Osteocyte (in vitro differentiated cells): ENCODE measurements around the gene ZMIZ1. TPM values are rescaled to one million over a fixed set of nuclear protein-coding genes. Genes with fewer than 3 reads are reported as not detected.

Source experiments
- DNase-seq: peaks from one replicate; pipeline ENCODE4 v3.0.0; 2021; ENCODE audit warnings: mixed read lengths; ENCODE audit not compliant: unreplicated experiment; ENCODE audit errors: extremely low spot score
- H3K27ac Mint-ChIP-seq: one replicate; pipeline ENCODE4 v1.8.0; 2021; ENCODE audit warnings: mild to moderate bottlenecking, mixed read lengths; ENCODE audit not compliant: unreplicated experiment
- H3K27me3 Mint-ChIP-seq: one replicate; pipeline ENCODE4 v1.8.0; 2021; ENCODE audit warnings: mixed read lengths; ENCODE audit not compliant: unreplicated experiment
- H3K36me3 Mint-ChIP-seq: one replicate; pipeline ENCODE4 v1.8.0; 2021; ENCODE audit warnings: mixed read lengths; ENCODE audit not compliant: unreplicated experiment
- H3K4me1 Mint-ChIP-seq: one replicate; pipeline ENCODE4 v1.8.0; 2021; ENCODE audit warnings: mixed read lengths; ENCODE audit not compliant: unreplicated experiment
- H3K4me3 Mint-ChIP-seq: one replicate; pipeline ENCODE4 v1.8.0; 2021; ENCODE audit warnings: mild to moderate bottlenecking, moderate library complexity, mixed read lengths; ENCODE audit not compliant: unreplicated experiment
- H3K9me3 Mint-ChIP-seq: one replicate; pipeline ENCODE4 v1.8.0; 2021; ENCODE audit warnings: mixed read lengths; ENCODE audit not compliant: unreplicated experiment
- CTCF ChIP-seq: fragments of 200-600 bp; sonication (generic); IDR thresholded peaks from 2 replicates; pipeline ENCODE4 v1.5.0; 2021; ENCODE audit warnings: antibody characterized with exemption, mild to moderate bottlenecking, moderate library complexity
- total RNA-seq: library from RNA; stranded (reverse); gene quantifications from 2 replicates; pipeline ENCODE4 v1.2.1, GENCODE V29; 2021

Gene ZMIZ1
- total RNA-seq, 1 donor from 2014 or later, result 90.5 TPM

- Mint-ChIP-seq H3K27me3 (no peaks in the 10 kb centered on the region), H3K4me1 (peaks cover 81% of the 10 kb centered on the region), H3K36me3 (peaks cover 13% of the 10 kb centered on the region), H3K9me3 (no peaks in the 10 kb centered on the region), H3K4me3 (no peak overlapping the region), H3K27ac (peak overlapping the region; percentile 71)
- TF ChIP-seq CTCF, result no peak
- DNase-seq, result no peak
Measured at GRCh38 chr10:79189853-79190435, 121.2 kb downstream of the ZMIZ1 start.

- Mint-ChIP-seq H3K9me3 (no peaks in the 10 kb centered on the region), H3K36me3 (peaks cover 13% of the 10 kb centered on the region), H3K4me3 (no peak overlapping the region), H3K27me3 (no peaks in the 10 kb centered on the region), H3K4me1 (peaks cover 81% of the 10 kb centered on the region), H3K27ac (peak overlapping the region; percentile 14)
- DNase-seq, result no peak
- TF ChIP-seq CTCF, result no peak
Measured at GRCh38 chr10:79190740-79191261, 122.0 kb downstream of the ZMIZ1 start.

GRCh38 chr10:79191951-79192676 lies 123.3 kb downstream of the ZMIZ1 start:
- Mint-ChIP-seq H3K4me1 (peaks cover 72% of the 10 kb centered on the region), H3K4me3 (no peak overlapping the region), H3K36me3 (peaks cover 8% of the 10 kb centered on the region), H3K27ac (peak overlapping the region; percentile 43), H3K27me3 (no peaks in the 10 kb centered on the region), H3K9me3 (no peaks in the 10 kb centered on the region)
- TF ChIP-seq CTCF, result no peak
- DNase-seq, result no peak

- peaks cover 4% of the 10 kb centered on the region for H3K36me3 Mint-ChIP-seq
- no peaks in the 10 kb centered on the region for H3K9me3 Mint-ChIP-seq
- H3K4me1 Mint-ChIP-seq, result peaks cover 71% of the 10 kb centered on the region
- no peaks in the 10 kb centered on the region for H3K27me3 Mint-ChIP-seq
- TF ChIP-seq CTCF, result no peak
- DNase-seq, result no peak
- no peak overlapping the region for H3K4me3 Mint-ChIP-seq
- peak overlapping the region; percentile 43 for H3K27ac Mint-ChIP-seq
Measured at GRCh38 chr10:79192677-79193003, 123.9 kb downstream of the ZMIZ1 start.

GRCh38 chr10:79193694-79194382 lies 125.1 kb downstream of the ZMIZ1 start:
- Mint-ChIP-seq H3K4me1 (peaks cover 64% of the 10 kb centered on the region), H3K27ac (no peak overlapping the region), H3K27me3 (no peaks in the 10 kb centered on the region), H3K36me3 (peaks cover 4% of the 10 kb centered on the region), H3K9me3 (no peaks in the 10 kb centered on the region), H3K4me3 (no peak overlapping the region)
- TF ChIP-seq CTCF, result no peak
- no peak for DNase-seq
